CD1c-positive myeloid dendritic cell (primary cell): Measurements from ENCODE around the gene HIP1.
"Not testable (repeated sequence)": the region's sequence is repeated elsewhere in the genome, so short reads cannot be mapped to it uniquely, and the experiment has no call there.

ENCODE experiments used
- DNase-seq: peaks from one replicate; pipeline ENCODE4 v3.0.0-alpha.2; 2016; ENCODE audit errors: extremely low spot score

Gene HIP1

DNA sequence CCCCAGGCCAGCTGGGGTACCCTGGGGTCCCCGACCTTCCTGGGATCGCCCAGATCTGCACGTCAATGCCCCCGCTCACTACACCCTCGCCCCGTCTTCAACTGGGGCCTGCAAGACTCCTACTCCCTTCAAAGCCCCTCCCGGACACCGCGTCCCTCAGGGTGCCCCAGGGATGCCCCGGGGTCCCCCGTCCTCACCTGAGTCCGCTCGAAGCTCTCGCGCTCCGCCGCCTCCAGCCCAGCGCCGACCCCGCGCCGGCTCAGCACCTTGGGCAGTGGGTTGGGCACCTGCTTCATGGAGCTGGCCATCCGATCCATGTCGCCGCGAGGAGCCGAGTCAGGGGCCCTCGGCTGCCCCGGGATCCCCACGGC is at the start of gene HIP1:
Gene HIP1 (minus strand): TSS at position 338 of the 371 bp plus-strand sequence. CDS start 21 bp downstream, at position 317.
- no peak for DNase-seq

- DNase-seq = not testable (repeated sequence)
Measured at GRCh38 chr7:75788154-75788847, 49.6 kb upstream of the HIP1 start.

DNA sequence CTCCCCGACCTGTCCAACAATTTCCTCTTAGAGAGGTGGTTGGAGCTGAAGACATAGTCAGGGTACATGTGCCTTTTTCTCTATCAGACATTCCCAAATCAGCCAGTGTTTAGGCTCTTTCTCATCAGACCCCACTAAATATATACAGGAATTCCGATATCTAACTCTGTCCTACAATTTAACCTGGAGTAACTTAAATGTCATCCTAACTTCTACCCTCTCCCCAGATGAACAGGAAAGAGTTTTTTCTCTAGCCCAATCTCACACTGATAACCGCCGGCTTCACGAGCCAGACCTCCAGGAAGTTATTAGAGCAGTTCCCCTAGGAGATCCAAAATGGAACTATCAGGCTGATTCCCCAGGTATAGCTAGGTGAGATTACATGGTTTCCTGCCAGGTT is 44.3 kb upstream of the HIP1 start:
- DNase-seq = not testable (repeated sequence)

- DNase-seq = not testable (repeated sequence)
Measured at GRCh38 chr7:75780647-75781273, 42.0 kb upstream of the HIP1 start.

- not testable (repeated sequence) for DNase-seq
Measured at GRCh38 chr7:75779516-75779915, 40.8 kb upstream of the HIP1 start.

GRCh38 chr7:75779035-75779434 is 40.3 kb upstream of the HIP1 start:
- not testable (repeated sequence) for DNase-seq

- DNase-seq = peak; percentile 20
Measured at GRCh38 chr7:75776295-75776971, 37.7 kb upstream of the HIP1 start.

GRCh38 chr7:75773958-75774357 is 35.2 kb upstream of the HIP1 start:
- not testable (repeated sequence) for DNase-seq

DNA sequence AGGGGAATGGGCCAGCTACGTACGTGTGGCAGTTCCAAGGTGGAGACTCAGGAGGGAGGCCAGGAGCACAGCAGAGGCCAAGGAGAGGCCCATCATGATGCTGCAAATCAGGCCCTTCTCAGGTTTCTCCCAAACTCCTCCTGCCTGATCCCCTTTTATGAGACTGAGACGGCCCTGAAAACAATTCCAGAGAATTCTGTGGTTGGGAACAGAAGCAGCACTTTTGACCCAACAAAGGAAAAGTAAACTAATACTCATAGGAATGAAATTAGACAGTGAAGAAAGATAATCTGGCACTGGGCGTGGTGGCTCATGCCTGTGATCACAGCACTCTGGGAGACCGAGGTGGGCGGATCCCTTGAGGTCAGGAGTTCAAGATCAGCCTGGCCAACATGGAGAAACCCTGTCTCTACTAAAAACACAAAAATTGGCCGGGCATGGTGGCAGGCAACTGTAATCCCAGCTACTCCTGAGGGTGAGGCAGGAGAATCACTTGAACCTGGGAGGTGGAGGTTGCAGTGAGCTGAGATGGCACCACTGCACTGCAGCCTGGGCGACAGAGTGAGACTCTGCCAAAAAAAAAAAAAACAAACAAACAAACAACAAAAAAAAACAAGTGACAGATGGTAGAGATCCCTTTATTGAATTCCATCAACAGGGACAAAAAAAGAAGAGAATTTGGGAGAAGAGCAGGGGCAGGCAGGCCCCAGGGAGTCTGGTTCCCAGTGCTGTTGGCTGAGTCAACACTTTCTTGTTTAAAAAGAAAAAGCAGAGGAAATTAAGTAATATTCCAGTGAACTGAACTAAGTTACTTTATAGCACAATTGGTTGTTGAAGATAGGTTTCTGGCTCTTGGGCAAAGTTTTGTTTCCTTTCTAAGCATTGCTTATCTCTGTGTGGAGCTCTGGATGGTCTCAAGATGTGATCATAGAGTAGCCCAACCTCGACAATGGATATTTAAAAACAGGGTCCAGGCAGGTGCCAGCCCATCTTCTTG is 33.6 kb upstream of the HIP1 start, which contains the start of gene CCL26:
Gene CCL26 (minus strand): TSS at position 131 of the 997 bp plus-strand sequence. CDS start 35 bp downstream, at position 96.
- peak; percentile 24 for DNase-seq

- no peak for DNase-seq
Measured at GRCh38 chr7:75771224-75771623, 32.5 kb upstream of the HIP1 start.

GRCh38 chr7:75762350-75762917 is 23.7 kb upstream of the HIP1 start:
- DNase-seq = peak; percentile 63

GRCh38 chr7:75761801-75762200 is 23.1 kb upstream of the HIP1 start:
- not testable (repeated sequence) for DNase-seq

GRCh38 chr7:75758491-75758890 is 19.8 kb upstream of the HIP1 start:
- DNase-seq = no peak

GRCh38 chr7:75757860-75758259 is 19.1 kb upstream of the HIP1 start:
- DNase-seq = no peak

DNA sequence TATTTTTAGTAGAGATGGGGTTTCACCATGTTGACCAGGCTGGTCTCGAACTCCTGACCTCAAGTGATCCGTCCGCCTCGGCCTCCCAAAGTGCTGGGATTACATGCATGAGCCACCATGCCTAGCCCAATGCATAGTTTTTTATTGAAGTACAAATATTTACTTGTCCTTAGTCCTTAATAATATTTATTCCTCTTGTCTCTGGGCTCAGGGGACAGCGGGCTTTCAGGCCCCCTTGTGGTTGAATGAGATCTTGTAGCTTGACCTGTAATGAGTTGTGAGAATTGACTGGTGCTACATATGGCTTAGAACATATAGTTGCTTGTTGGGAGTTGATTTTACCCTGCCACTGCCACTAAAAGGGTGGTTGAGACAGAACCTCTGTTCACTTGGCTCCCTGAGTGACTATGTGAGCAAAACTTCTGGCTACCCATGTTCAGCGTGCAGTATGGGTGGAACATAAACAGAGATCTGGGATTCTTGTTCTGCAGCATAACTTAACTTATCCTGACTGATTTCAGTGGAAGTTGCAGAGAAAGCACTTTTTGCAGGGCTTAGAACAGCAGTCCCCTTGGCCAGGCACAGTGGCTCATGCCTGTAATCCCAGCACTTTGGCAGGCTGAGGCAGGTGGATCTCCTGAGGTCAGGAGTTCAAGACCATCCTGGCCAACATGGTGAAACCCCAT is 18.4 kb upstream of the HIP1 start:
- peak; percentile 51 for DNase-seq

DNA sequence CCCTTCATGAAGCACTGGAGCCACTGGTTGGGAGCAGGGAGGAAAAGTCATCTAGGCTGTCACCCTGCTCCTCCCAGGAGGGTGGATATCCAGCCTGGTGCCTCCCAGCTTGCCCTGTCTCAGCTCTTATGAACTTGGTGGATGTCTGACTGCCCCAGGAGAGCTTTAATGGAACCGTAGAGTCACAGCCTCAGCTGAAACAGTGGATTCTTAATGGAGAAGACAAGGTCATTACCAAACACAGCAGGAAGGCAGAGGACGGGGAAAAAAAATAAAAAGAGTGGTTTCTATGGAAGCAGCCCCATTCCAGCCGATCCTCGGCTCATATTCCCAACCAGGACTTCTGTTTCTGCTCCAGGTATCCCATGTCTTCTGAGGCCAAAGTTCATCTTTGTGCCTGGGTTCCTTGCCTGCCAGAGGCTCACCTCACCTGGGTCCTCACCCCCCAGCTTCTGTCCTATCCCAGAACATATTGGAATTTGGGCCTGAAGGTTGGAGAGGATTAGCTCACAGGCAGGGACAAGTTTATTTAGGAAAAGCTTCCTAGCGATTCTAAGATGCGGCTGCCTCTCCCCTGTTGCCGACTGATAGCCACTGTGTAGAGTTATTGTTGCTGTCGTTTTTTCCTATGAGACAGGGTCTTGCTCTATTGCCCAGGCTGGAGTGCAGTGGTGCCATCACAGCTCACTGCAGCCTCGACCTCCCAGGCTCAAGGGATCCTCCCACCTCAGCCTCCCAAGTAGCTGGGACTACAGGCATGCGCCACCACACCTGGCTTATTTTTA is 17.7 kb upstream of the HIP1 start:
- DNase-seq = no peak

- no peak for DNase-seq
Measured at GRCh38 chr7:75743455-75743859, 4.7 kb upstream of the HIP1 start.

DNA sequence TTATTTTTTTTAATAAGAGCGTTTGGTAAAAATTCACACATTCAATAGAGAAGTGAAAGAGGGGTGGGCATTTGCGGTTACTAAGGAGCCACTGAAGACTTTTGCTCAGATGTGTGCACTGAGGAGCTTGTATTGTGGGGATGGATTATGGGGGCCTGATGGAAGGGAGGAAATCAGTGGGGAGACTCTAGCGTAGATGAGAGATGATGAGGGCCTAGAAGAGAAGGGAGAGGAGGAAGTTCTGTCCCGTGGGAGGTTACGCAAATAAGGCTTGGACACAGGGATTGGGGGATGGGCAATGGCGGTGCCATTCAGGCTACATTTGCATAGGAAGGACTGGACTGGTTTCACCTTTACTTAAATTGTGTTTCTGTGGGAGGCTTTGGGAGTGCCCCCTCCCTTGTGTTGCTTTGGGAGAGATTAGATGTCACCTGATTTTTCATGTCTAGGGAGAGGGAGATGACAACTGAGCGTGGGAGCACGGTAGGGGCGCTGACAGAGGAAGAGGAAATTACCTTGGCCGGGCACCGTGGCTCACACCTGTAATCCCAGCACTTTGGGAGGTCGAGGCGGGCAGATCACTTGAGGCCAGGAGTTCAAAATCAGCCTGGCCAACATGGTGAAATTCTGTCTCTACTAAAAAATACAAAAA is 2.2 kb upstream of the HIP1 start:
- peak; percentile 83 for DNase-seq
